HEK293 (cell line): ENCODE data around the gene LAMB4.

Experiments used
- CTCF ChIA-PET: fragments of 350-600 bp; formaldehyde crosslinking; extraction: SDS; loops from one replicate; lab custom pipeline; 2021; ENCODE audit warnings: antibody characterized with exemption; lab: Yijun Ruan, JAX
- POLR2A ChIA-PET: fragments of 300-600 bp; formaldehyde crosslinking; extraction: SDS; loops from one replicate; lab custom pipeline; 2020; ENCODE audit warnings: antibody characterized with exemption, inconsistent platforms; lab: Yijun Ruan, JAX
- H3K27ac ChIP-seq: fragments of 200-500 bp; sonication (Bioruptor generic); 2 replicates; pipeline ENCODE4 v1.5.1; 2014; ENCODE audit warnings: low read depth, low read length, control low read depth, inconsistent platforms; ENCODE audit errors: extremely low read depth
- H3K36me3 ChIP-seq, 2 experiments: fragments of 200-500 bp in 1 of 2; sonication (Bioruptor generic) in 1 of 2; 1 replicate in 1 of 2; 2 replicates in 1 of 2; pipeline ENCODE4 v1.5.1; 2014 to 2017; ENCODE audit warnings: inconsistent platforms in 2 of 2, low read length in 2 of 2; ENCODE audit not compliant: control insufficient read depth in 2 of 2, insufficient read depth in 1 of 2
- H3K4me1 ChIP-seq: fragments of 200-500 bp; sonication (Bioruptor generic); 2 replicates; pipeline ENCODE4 v1.5.1; 2014; ENCODE audit warnings: mild to moderate bottlenecking, low read length, inconsistent platforms; ENCODE audit not compliant: control insufficient read depth, insufficient read depth
- H3K4me3 ChIP-seq: 2 replicates; pipeline ENCODE4 v1.5.1; 2011; ENCODE audit warnings: low read depth, mild to moderate bottlenecking, control low read depth, low read length, moderate library complexity
- H3K9me3 ChIP-seq: fragments of 200-500 bp; sonication (Bioruptor generic); 2 replicates; pipeline ENCODE4 v1.5.1; 2014; ENCODE audit warnings: low read depth, low read length, inconsistent platforms; ENCODE audit not compliant: control insufficient read depth, insufficient read depth
- AEBP2 ChIP-seq: fragments of 450-650 bp; formaldehyde crosslinking; IDR thresholded peaks from 2 replicates; pipeline ENCODE4 v1.5.1; 2016; ENCODE audit warnings: missing biosample characterization, missing genetic modification characterization, borderline replicate concordance
- CTCF ChIP-seq: fragments of 450-650 bp; formaldehyde crosslinking; IDR thresholded peaks from 2 replicates; pipeline ENCODE4 v1.5.1; 2016; ENCODE audit warnings: missing biosample characterization, missing genetic modification characterization
- GLI4 ChIP-seq: fragments of 450-650 bp; formaldehyde crosslinking; IDR thresholded peaks from 2 replicates; pipeline ENCODE4 v1.5.1; 2016; ENCODE audit warnings: missing biosample characterization, missing genetic modification characterization
- GLIS2 ChIP-seq: fragments of 450-650 bp; formaldehyde crosslinking; IDR thresholded peaks from 2 replicates; pipeline ENCODE4 v1.5.1; 2016; ENCODE audit warnings: missing biosample characterization, missing genetic modification characterization
- KLF9 ChIP-seq: fragments of 450-650 bp; formaldehyde crosslinking; IDR thresholded peaks from 2 replicates; pipeline ENCODE4 v1.5.1; 2016; ENCODE audit warnings: missing biosample characterization, missing genetic modification characterization, low read depth
- MEIS1 ChIP-seq: sonication (generic); formaldehyde crosslinking; IDR thresholded peaks from 2 replicates; pipeline ENCODE4 v1.8.1; 2022; ENCODE audit warnings: missing genetic modification reagents, mild to moderate bottlenecking, borderline replicate concordance
- ZBTB8A ChIP-seq: fragments of 450-650 bp; formaldehyde crosslinking; IDR thresholded peaks from 2 replicates; pipeline ENCODE4 v1.5.1; 2016; ENCODE audit warnings: missing biosample characterization, missing genetic modification characterization
- ZNF133 ChIP-seq: fragments of 450-650 bp; formaldehyde crosslinking; IDR thresholded peaks from 2 replicates; pipeline ENCODE4 v1.5.1; 2016; ENCODE audit warnings: missing biosample characterization, missing genetic modification characterization
- ZNF146 ChIP-seq: fragments of 450-650 bp; formaldehyde crosslinking; IDR thresholded peaks from 2 replicates; pipeline ENCODE4 v1.5.1; 2016; ENCODE audit warnings: missing biosample characterization, missing genetic modification characterization
- ZNF174 ChIP-seq: fragments of 450-650 bp; formaldehyde crosslinking; IDR thresholded peaks from 2 replicates; pipeline ENCODE4 v1.5.0; 2017; ENCODE audit warnings: missing biosample characterization, mild to moderate bottlenecking, missing genetic modification characterization
- ZNF23 ChIP-seq: fragments of 450-650 bp; formaldehyde crosslinking; IDR thresholded peaks from 2 replicates; pipeline ENCODE4 v1.5.1; 2016; ENCODE audit warnings: missing biosample characterization, missing genetic modification characterization, borderline replicate concordance
- ZNF24 ChIP-seq: fragments of 450-650 bp; formaldehyde crosslinking; IDR thresholded peaks from 2 replicates; pipeline ENCODE4 v1.5.1; 2016; ENCODE audit warnings: missing biosample characterization, missing genetic modification characterization
- ZNF302 ChIP-seq: fragments of 450-650 bp; formaldehyde crosslinking; IDR thresholded peaks from 2 replicates; pipeline ENCODE4 v1.5.1; 2016; ENCODE audit warnings: missing biosample characterization, missing genetic modification characterization, low read depth
- ZNF324 ChIP-seq: fragments of 450-650 bp; formaldehyde crosslinking; IDR thresholded peaks from 2 replicates; pipeline ENCODE4 v1.5.1; 2016; ENCODE audit warnings: missing biosample characterization, missing genetic modification characterization
- ZNF426 ChIP-seq: fragments of 450-650 bp; formaldehyde crosslinking; IDR thresholded peaks from 2 replicates; pipeline ENCODE4 v1.5.1; 2017; ENCODE audit warnings: missing biosample characterization, missing genetic modification characterization, mild to moderate bottlenecking, inconsistent platforms, moderate library complexity
- ZNF488 ChIP-seq: fragments of 450-650 bp; formaldehyde crosslinking; IDR thresholded peaks from 2 replicates; pipeline ENCODE4 v1.5.1; 2016; ENCODE audit warnings: missing biosample characterization, missing genetic modification characterization
- ZNF544 ChIP-seq: fragments of 450-650 bp; formaldehyde crosslinking; IDR thresholded peaks from 2 replicates; pipeline ENCODE4 v1.5.0; 2017; ENCODE audit warnings: missing biosample characterization, missing genetic modification characterization
- ZNF610 ChIP-seq: fragments of 450-650 bp; formaldehyde crosslinking; IDR thresholded peaks from 2 replicates; pipeline ENCODE4 v1.5.1; 2016; ENCODE audit warnings: missing biosample characterization, missing genetic modification characterization, borderline replicate concordance
- ZNF623 ChIP-seq: fragments of 450-650 bp; formaldehyde crosslinking; IDR thresholded peaks from 2 replicates; pipeline ENCODE4 v1.5.1; 2016; ENCODE audit warnings: missing biosample characterization, missing genetic modification characterization
- ZNF785 ChIP-seq: fragments of 450-650 bp; formaldehyde crosslinking; IDR thresholded peaks from 2 replicates; pipeline ENCODE4 v1.5.1; 2016; ENCODE audit warnings: missing biosample characterization, missing genetic modification characterization
- ZNF843 ChIP-seq: fragments of 450-650 bp; formaldehyde crosslinking; IDR thresholded peaks from 2 replicates; pipeline ENCODE4 v1.5.1; 2016; ENCODE audit warnings: missing biosample characterization, missing genetic modification characterization
- ZSCAN30 ChIP-seq: fragments of 450-650 bp; IDR thresholded peaks from 2 replicates; pipeline ENCODE4 v1.5.1; 2018; ENCODE audit warnings: missing biosample characterization, mild to moderate bottlenecking, missing genetic modification characterization, moderate library complexity
- ZSCAN4 ChIP-seq: fragments of 450-650 bp; formaldehyde crosslinking; IDR thresholded peaks from 2 replicates; pipeline ENCODE4 v1.5.1; 2017; ENCODE audit warnings: missing biosample characterization, missing genetic modification characterization
- TF ChIP-seq, protein P1 (sequence below): fragments of 450-650 bp; formaldehyde crosslinking; IDR thresholded peaks from 2 replicates; pipeline ENCODE4 v1.5.1; 2016; ENCODE audit warnings: missing biosample characterization, missing genetic modification characterization
- TF ChIP-seq, protein P2 (sequence below): fragments of 450-650 bp; formaldehyde crosslinking; IDR thresholded peaks from 2 replicates; pipeline ENCODE4 v1.5.1; 2016; ENCODE audit warnings: missing biosample characterization, missing genetic modification characterization

LAMB4 gene

DNA sequence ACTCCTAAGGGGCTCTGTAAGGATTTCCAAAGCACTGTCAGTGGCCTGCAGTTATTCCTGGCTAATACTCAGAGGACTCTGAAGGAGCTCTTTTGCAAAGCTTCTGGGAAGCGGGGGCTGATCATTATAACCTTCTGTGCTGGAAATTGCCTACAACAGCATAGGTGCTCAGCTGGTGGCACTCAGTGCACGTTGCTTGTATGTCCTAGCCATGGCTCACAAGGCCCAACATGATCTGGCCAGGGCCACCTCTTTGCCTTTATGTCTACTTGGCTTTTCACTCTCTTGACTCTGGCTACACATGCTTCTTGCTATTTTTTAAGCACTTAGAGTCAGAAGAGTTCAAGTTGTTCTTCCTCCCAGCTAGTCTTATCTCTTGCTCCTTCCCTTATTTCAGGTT lies 17.5 kb downstream of the LAMB4 start (continued):
- no peak for TF ChIP-seq ZNF488
- no peak for TF ChIP-seq ZSCAN30 (tag by site-specific recombination)
- no peak for TF ChIP-seq ZNF23 (tag by site-specific recombination)
- TF ChIP-seq ZNF544 (tag by site-specific recombination) = no peak
- no peak for TF ChIP-seq ZNF324 (tag by site-specific recombination)
- no peak for TF ChIP-seq ZNF785 (tag by site-specific recombination)
- no peak for TF ChIP-seq KLF9
- no peak for TF ChIP-seq AEBP2 (tag by site-specific recombination)
- TF ChIP-seq, protein P1, sequence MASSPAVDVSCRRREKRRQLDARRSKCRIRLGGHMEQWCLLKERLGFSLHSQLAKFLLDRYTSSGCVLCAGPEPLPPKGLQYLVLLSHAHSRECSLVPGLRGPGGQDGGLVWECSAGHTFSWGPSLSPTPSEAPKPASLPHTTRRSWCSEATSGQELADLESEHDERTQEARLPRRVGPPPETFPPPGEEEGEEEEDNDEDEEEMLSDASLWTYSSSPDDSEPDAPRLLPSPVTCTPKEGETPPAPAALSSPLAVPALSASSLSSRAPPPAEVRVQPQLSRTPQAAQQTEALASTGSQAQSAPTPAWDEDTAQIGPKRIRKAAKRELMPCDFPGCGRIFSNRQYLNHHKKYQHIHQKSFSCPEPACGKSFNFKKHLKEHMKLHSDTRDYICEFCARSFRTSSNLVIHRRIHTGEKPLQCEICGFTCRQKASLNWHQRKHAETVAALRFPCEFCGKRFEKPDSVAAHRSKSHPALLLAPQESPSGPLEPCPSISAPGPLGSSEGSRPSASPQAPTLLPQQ (tag by site-specific recombination) = no peak

GRCh38 chr7:108109221-108109908 lies 20.8 kb downstream of the LAMB4 start:
- TF ChIP-seq ZNF146 (no peak), GLI4 (tag by site-specific recombination) (no peak), ZNF174 (tag by site-specific recombination) (no peak), CTCF (peak; percentile 40)
- Histone ChIP-seq H3K4me3 (no peak overlapping the region), H3K27ac (no peak overlapping the region), H3K4me1 (no peaks in the 10 kb centered on the region), H3K36me3 (no peaks in the 10 kb centered on the region), H3K9me3 (no peaks in the 10 kb centered on the region)
- POLR2A ChIA-PET = no interaction called here
- CTCF ChIA-PET = interaction anchor here (0.7 to 1.7 kb wide), 6 partner anchors 9 to 388 kb away, joined by 3 to 5 read pairs (median 3); no protein-coding TSS in a partner anchor

DNA sequence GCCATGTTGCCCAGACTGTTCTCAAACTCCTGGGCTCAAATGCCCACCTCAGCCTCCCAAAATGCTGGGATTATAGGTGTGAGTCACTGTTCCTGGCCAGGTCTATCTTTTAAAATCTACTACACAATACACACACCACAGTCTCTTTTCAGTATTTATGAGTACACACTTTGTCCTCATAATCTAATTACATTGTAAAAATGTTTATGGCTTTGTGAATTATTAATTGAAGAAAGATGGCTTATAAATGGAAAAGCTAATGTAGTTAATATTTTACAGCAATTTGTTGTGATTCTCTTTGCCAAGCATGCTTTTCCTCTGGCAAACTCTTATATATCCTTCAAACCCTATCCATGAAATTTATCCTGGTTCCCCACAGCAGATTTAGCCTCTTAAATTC lies 22.0 kb downstream of the LAMB4 start:
- ChIA-PET POLR2A (no interaction called here), CTCF (interaction anchor here (0.8 kb wide), 1 partner anchor 389 kb away, joined by 4 read pairs; no protein-coding TSS in a partner anchor)
- Histone ChIP-seq H3K9me3 (no peaks in the 10 kb centered on the region), H3K4me1 (no peaks in the 10 kb centered on the region), H3K4me3 (no peak overlapping the region), H3K36me3 (no peaks in the 10 kb centered on the region), H3K27ac (no peak overlapping the region)
- TF ChIP-seq ZNF843 (tag by site-specific recombination) (no peak), ZNF302 (no peak), ZNF24 (tag by site-specific recombination) (no peak), MEIS1 (CRISPR knock-in tag) (no peak), ZNF133 (tag by site-specific recombination) (no peak), ZNF426 (tag by site-specific recombination) (no peak), ZSCAN4 (tag by site-specific recombination) (no peak), ZNF610 (tag by site-specific recombination) (no peak), ZBTB8A (no peak), GLIS2 (no peak), ZNF623 (tag by site-specific recombination) (no peak)
- TF ChIP-seq, protein P2, sequence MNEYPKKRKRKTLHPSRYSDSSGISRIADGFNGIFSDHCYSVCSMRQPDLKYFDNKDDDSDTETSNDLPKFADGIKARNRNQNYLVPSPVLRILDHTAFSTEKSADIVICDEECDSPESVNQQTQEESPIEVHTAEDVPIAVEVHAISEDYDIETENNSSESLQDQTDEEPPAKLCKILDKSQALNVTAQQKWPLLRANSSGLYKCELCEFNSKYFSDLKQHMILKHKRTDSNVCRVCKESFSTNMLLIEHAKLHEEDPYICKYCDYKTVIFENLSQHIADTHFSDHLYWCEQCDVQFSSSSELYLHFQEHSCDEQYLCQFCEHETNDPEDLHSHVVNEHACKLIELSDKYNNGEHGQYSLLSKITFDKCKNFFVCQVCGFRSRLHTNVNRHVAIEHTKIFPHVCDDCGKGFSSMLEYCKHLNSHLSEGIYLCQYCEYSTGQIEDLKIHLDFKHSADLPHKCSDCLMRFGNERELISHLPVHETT (tag by site-specific recombination) = no peak
